Fibroblast of pulmonary artery (primary cell): ENCODE measurements around the gene RPRD1A.
"Not testable (repeated sequence)": the region's sequence is repeated elsewhere in the genome, so short reads cannot be mapped to it uniquely, and the experiment has no call there.

ENCODE experiments used
- DNase-seq: peaks from one replicate; pipeline ENCODE4 v3.0.0-alpha.2; 2010; ENCODE audit warnings: low read depth
- H3K4me3 ChIP-seq: replicated peaks from 2 replicates; pipeline ENCODE4 v1.5.1; 2011; ENCODE audit warnings: low read depth, mild to moderate bottlenecking, control low read depth, low read length, moderate library complexity
- CTCF ChIP-seq: IDR thresholded peaks from 2 replicates; pipeline ENCODE4 v1.5.1; 2011; ENCODE audit warnings: mild to moderate bottlenecking, control low read depth, low read length, inconsistent platforms; ENCODE audit errors: missing control alignments

The RPRD1A gene

GRCh38 chr18:36094431-36094830 lies 27.1 kb upstream of the RPRD1A start:
- H3K4me3 ChIP-seq: no peak overlapping the region
- no peak for TF ChIP-seq CTCF
- DNase-seq: no peak

GRCh38 chr18:36092116-36092515 lies 24.8 kb upstream of the RPRD1A start:
- DNase-seq, H3K4me3 ChIP-seq: not testable (repeated sequence)

DNA sequence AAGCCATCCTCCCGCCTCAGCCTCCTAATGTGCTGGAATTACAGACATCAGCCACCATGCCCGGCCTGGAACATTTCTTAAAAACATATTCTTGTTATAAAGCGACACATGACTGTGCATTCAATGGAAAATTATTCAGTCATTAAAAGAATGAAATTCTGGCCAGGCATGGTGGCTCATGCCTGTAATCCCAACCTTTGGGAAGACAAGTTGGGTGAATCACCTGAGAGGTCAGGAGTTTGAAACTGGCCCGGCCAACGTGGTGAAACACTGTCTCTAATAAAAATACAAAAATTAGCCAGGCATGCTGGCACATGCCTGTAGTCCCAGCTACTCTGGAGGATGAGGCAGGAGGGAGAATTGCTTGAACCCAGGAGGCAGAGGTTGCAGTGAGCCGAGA lies 21.6 kb upstream of the RPRD1A start:
- no peak overlapping the region for H3K4me3 ChIP-seq
- TF ChIP-seq CTCF: no peak
- no peak for DNase-seq

DNA sequence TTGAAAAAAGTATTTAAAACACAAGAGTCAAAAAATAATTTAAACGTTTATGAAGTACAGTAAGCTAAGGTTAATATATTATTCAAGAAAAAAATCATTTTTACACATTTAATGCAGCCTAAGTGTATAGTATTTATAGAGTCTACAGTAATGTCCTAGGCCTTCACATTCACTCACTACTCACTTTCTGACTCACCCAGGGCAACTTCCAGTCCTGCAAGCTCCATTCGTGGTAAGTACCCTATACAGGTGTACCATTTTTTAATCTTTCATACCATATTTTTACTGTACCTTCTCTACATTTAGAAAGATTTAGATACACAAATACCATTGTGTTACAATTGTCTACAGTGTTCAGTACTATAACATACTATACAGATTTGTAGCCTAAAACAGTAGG lies 20.9 kb upstream of the RPRD1A start:
- TF ChIP-seq CTCF: no peak
- DNase-seq: no peak
- H3K4me3 ChIP-seq: no peak overlapping the region

DNA sequence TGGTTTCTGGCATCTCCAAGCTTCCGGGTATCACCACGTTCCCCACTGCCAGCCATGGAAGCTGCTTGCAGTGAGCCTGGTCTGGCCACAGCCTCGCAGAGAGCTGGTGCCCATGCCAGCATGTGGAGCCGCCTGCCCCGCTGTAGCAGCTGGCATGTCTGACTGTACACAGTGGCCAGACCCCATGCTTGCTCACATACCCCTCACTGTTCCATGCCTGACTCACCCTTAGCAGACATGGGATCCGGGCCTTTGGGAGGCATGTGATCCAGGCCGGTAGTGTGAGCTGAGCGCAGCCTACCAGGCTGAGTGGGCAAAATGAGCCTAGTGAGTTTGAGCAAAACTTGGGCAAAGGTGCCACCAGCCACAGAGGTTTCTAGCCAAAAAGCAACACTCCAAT lies 18.8 kb upstream of the RPRD1A start:
- H3K4me3 ChIP-seq: no peak overlapping the region
- no peak for DNase-seq
- no peak for TF ChIP-seq CTCF

DNA sequence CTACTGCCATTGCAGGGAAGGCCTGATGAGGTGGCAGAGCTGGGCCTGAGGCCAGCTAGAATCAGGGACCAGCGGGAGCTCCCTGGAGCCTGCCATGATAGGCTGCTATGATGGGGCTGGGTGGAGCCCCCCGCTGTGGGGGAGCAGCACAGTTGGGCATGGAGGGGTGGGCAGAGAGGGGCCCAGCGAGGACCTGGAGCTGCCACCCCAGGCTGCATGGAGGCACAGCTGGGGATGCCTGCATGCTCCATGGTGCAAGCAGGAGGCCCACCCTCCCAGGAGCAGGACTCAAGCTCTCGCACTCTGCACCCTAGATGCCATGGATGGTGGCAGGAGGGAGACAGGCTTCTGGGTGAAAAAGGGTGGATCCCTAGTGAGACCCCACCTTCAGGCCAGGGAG lies 17.8 kb upstream of the RPRD1A start:
- TF ChIP-seq CTCF: no peak
- H3K4me3 ChIP-seq: no peak overlapping the region
- DNase-seq: no peak

- no peak for TF ChIP-seq CTCF
- no peak for DNase-seq
Observed at GRCh38 chr18:36083729-36084128, 16.4 kb upstream of the RPRD1A start.

DNA sequence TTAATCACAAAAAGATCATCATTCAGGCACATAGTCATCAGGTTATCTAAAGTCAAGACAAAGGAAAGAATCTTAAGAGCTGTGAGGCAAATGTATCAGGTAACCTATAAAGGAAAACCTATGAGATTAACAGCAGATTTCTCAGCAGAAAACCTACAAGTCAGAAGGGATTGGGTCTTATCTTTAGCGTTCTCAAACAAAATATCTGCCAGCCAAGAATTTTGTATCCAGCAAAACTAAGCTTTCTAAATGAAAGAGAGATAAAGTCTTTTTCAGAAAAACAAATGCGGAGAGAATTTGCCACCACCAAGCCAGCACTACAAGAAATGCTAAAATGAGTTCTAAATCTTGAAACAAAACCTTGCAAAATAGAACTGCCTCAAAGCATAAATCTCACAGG lies 13.8 kb upstream of the RPRD1A start:
- not testable (repeated sequence) for DNase-seq

More at GRCh38 chr18:36083729-36084128, 16.4 kb upstream of the RPRD1A start:
- H3K4me3 ChIP-seq: no peak overlapping the region

More for the DNA sequence above, 13.8 kb upstream of the RPRD1A start:
- not testable (repeated sequence) for H3K4me3 ChIP-seq
